Left renal cortex interstitium (tissue), 4 donors: ENCODE results near the gene EHBP1. TPM values are rescaled to one million over a fixed set of nuclear protein-coding genes. Genes with fewer than 3 reads are reported as not detected.

ENCODE experiments used
- polyA plus RNA-seq, 4 donors: library from polyadenylated mRNA; unstranded; fragments of 120-200 nt; gene quantifications; one replicate each; pipeline ENCODE4 v1.2.1, GENCODE V29; 2013; ENCODE audit not compliant: insufficient read length in 4 of 4

Gene EHBP1
- polyA plus RNA-seq, 4 donors: 40.8 to 55.7 (median 46.5) TPM

Other genes with a start within 250 kb of the EHBP1 start
- 1 to 10 TPM; 5.6 to 7.1 (median 5.9) TPM for gene TMEM17, start 199.5 kb upstream of the EHBP1 start, polyA plus RNA-seq